Measurements from ENCODE around the gene DNM2. TPM values are rescaled to one million over a fixed set of nuclear protein-coding genes. Genes with fewer than 3 reads are reported as not detected.

Gene DNM2
- total and polyA plus RNA-seq, 9 of the 15 experiments (the other 6 are each of a cell fraction or from before 2014, with no cell fraction given) = 2.2 to 161 (median 72.6) TPM

DNA sequence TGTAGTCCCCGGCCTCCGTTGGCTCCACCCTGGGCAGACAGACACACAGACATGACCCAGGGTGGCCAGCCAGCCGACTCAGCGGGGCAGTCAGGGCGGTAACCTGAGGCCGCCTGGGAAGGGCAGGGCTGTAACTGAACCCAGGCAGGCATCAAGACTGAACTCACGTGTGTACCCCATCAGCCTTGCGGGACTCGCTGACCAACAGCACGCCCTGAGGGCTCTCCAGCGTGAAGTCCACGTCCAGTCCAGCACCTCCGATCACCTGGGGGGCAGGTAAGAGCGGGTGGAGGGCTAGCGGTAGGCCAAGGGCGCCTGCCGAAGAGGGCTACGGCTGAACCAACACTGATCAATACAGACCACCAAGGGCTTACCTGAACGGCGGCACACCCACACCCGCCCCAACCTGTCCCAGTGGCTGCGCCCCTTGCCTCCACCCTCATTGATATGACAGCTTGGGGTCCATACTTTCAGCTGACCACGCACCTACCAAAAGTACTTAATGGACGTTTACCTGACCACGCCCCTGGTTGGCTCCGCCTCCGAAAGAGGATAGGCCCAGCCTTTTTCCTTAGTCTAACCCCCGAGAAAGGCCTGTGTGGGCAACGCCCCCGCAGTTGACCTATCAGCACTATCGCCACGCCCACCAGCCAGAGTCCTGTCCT, 117.3 kb downstream of the DNM2 start (continued):
- no peak for TF ChIP-seq WHSC1 (IDR thresholded peaks at IDR 0.05; ENCODE audit: low read length)
- TF ChIP-seq ZNF668 (CRISPR knock-in tag; IDR thresholded peaks at IDR 0.05) = no peak
- TF ChIP-seq HDAC3 (IDR thresholded peaks at IDR 0.05; ENCODE audit: borderline replicate concordance, partially characterized antibody) = no peak
- no peak for TF ChIP-seq ZKSCAN3 (CRISPR knock-in tag; IDR thresholded peaks at IDR 0.05)
- no peak for TF ChIP-seq LCOR (CRISPR knock-in tag; IDR thresholded peaks at IDR 0.05)
- no peak for TF ChIP-seq ZNF12 (CRISPR knock-in tag; IDR thresholded peaks at IDR 0.05)
- TF ChIP-seq ZBTB8A (IDR thresholded peaks at IDR 0.05; ENCODE audit: partially characterized antibody) = no peak
- TF ChIP-seq SUPT5H (IDR thresholded peaks at IDR 0.05) = peak; percentile 63
- TF ChIP-seq ZNF239 (CRISPR knock-in tag; IDR thresholded peaks at IDR 0.05) = no peak
- peak; percentile 68; the same call in 1 of the 2 replicates for TF ChIP-seq C11orf30 (IDR thresholded peaks at IDR 0.05; ENCODE audit: low read depth)
- peak; percentile 13; the same call in 1 of the 2 replicates for TF ChIP-seq FOXP4 (CRISPR knock-in tag; IDR thresholded peaks at IDR 0.05; ENCODE audit: borderline replicate concordance)
- TF ChIP-seq, protein P1, sequence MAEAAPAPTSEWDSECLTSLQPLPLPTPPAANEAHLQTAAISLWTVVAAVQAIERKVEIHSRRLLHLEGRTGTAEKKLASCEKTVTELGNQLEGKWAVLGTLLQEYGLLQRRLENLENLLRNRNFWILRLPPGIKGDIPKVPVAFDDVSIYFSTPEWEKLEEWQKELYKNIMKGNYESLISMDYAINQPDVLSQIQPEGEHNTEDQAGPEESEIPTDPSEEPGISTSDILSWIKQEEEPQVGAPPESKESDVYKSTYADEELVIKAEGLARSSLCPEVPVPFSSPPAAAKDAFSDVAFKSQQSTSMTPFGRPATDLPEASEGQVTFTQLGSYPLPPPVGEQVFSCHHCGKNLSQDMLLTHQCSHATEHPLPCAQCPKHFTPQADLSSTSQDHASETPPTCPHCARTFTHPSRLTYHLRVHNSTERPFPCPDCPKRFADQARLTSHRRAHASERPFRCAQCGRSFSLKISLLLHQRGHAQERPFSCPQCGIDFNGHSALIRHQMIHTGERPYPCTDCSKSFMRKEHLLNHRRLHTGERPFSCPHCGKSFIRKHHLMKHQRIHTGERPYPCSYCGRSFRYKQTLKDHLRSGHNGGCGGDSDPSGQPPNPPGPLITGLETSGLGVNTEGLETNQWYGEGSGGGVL (CRISPR knock-in tag; IDR thresholded peaks at IDR 0.05) = no peak
- TF ChIP-seq CBFA2T2 (conservative IDR thresholded peaks at IDR 0.05) = no peak
- no peak for TF ChIP-seq TCFL5 (CRISPR knock-in tag; conservative IDR thresholded peaks at IDR 0.05)
- TF ChIP-seq GATAD2A (IDR thresholded peaks at IDR 0.05) = no peak
- peak; percentile 40; the same call in 1 of the 2 replicates for TF ChIP-seq ELF4 (CRISPR knock-in tag; IDR thresholded peaks at IDR 0.05)
- TF ChIP-seq RBM25 (IDR thresholded peaks at IDR 0.05; ENCODE audit: low read depth, low read length, severe bottlenecking) = no peak
- no peak for TF ChIP-seq SP1 (CRISPR knock-in tag; IDR thresholded peaks at IDR 0.05)
- no peak; a peak in 1 of 3 replicates for TF ChIP-seq CBX3 (IDR thresholded peaks at IDR 0.05; ENCODE audit: borderline replicate concordance in 1 of 2, low read length in 2 of 2)
- no peak for TF ChIP-seq CSDE1 (IDR thresholded peaks at IDR 0.05)
- TF ChIP-seq SMARCC2 (IDR thresholded peaks at IDR 0.05; ENCODE audit: low read depth) = no peak
- no peak for TF ChIP-seq NCOA1 (IDR thresholded peaks at IDR 0.05; ENCODE audit: low read depth)
- TF ChIP-seq, protein P2, sequence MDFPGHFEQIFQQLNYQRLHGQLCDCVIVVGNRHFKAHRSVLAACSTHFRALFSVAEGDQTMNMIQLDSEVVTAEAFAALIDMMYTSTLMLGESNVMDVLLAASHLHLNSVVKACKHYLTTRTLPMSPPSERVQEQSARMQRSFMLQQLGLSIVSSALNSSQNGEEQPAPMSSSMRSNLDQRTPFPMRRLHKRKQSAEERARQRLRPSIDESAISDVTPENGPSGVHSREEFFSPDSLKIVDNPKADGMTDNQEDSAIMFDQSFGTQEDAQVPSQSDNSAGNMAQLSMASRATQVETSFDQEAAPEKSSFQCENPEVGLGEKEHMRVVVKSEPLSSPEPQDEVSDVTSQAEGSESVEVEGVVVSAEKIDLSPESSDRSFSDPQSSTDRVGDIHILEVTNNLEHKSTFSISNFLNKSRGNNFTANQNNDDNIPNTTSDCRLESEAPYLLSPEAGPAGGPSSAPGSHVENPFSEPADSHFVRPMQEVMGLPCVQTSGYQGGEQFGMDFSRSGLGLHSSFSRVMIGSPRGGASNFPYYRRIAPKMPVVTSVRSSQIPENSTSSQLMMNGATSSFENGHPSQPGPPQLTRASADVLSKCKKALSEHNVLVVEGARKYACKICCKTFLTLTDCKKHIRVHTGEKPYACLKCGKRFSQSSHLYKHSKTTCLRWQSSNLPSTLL (IDR thresholded peaks at IDR 0.05) = no peak
- no peak for TF ChIP-seq FOXJ3 (CRISPR knock-in tag; IDR thresholded peaks at IDR 0.05)
- TF ChIP-seq MEIS2 (IDR thresholded peaks at IDR 0.05; ENCODE audit: partially characterized antibody) = no peak
- TF ChIP-seq ZNF197 (CRISPR knock-in tag; IDR thresholded peaks at IDR 0.05; ENCODE audit: low read depth) = no peak
- TF ChIP-seq RFX1 (IDR thresholded peaks at IDR 0.05) = no peak
